ENCODE measurements around the gene BAIAP2.

Gene BAIAP2

GRCh38 chr17:81138083-81138482, 103.1 kb downstream of the BAIAP2 start:
- Histone ChIP-seq H3K27ac (no peak overlapping the region), H3K9me3 (ENCODE audit: severe bottlenecking) (no peaks in the 10 kb centered on the region), H3K27me3 (ENCODE audit: insufficient read depth, low read depth, severe bottlenecking) (no peaks in the 10 kb centered on the region), H3K36me3 (no peaks in the 10 kb centered on the region), H3K4me3 (ENCODE audit: low read depth, low read length) (no peak overlapping the region)
- no peak for DNase-seq
- no peak for TF ChIP-seq CTCF (IDR thresholded peaks at IDR 0.05; ENCODE audit: low read depth, low read length)

- H3K4me3 ChIP-seq (ENCODE audit: low read depth, low read length): no peak overlapping the region
- H3K9me3 ChIP-seq (ENCODE audit: severe bottlenecking): no peaks in the 10 kb centered on the region
- TF ChIP-seq CTCF (IDR thresholded peaks at IDR 0.05; ENCODE audit: low read depth, low read length): no peak
- DNase-seq: no peak
- H3K27ac ChIP-seq: no peak overlapping the region
- H3K36me3 ChIP-seq: no peaks in the 10 kb centered on the region
- no peaks in the 10 kb centered on the region for H3K27me3 ChIP-seq (ENCODE audit: insufficient read depth, low read depth, severe bottlenecking)
These were observed 103.5 kb downstream of the BAIAP2 start for GRCh38 chr17:81138500-81138899.

- H3K27ac ChIP-seq: no peak overlapping the region
- H3K9me3 ChIP-seq (ENCODE audit: severe bottlenecking): no peaks in the 10 kb centered on the region
- no peak for DNase-seq
- no peaks in the 10 kb centered on the region for H3K27me3 ChIP-seq (ENCODE audit: insufficient read depth, low read depth, severe bottlenecking)
- no peak for TF ChIP-seq CTCF (IDR thresholded peaks at IDR 0.05; ENCODE audit: low read depth, low read length)
- no peak overlapping the region for H3K4me3 ChIP-seq (ENCODE audit: low read depth, low read length)
- no peaks in the 10 kb centered on the region for H3K36me3 ChIP-seq
These were observed 104.5 kb downstream of the BAIAP2 start for GRCh38 chr17:81139428-81139827.

- TF ChIP-seq CTCF (IDR thresholded peaks at IDR 0.05; ENCODE audit: low read depth, low read length): no peak
- no peaks in the 10 kb centered on the region for H3K36me3 ChIP-seq
- no peak for DNase-seq
- H3K9me3 ChIP-seq (ENCODE audit: severe bottlenecking): no peaks in the 10 kb centered on the region
- no peak overlapping the region for H3K27ac ChIP-seq
- no peaks in the 10 kb centered on the region for H3K27me3 ChIP-seq (ENCODE audit: insufficient read depth, low read depth, severe bottlenecking)
- H3K4me3 ChIP-seq (ENCODE audit: low read depth, low read length): no peak overlapping the region
These were observed 105.1 kb downstream of the BAIAP2 start for GRCh38 chr17:81140018-81140417.

- no peak for TF ChIP-seq CTCF (IDR thresholded peaks at IDR 0.05; ENCODE audit: low read depth, low read length)
- H3K4me3 ChIP-seq (ENCODE audit: low read depth, low read length): no peak overlapping the region
- H3K9me3 ChIP-seq (ENCODE audit: severe bottlenecking): no peaks in the 10 kb centered on the region
- no peaks in the 10 kb centered on the region for H3K27me3 ChIP-seq (ENCODE audit: insufficient read depth, low read depth, severe bottlenecking)
- DNase-seq: no peak
- H3K27ac ChIP-seq: no peak overlapping the region
- no peaks in the 10 kb centered on the region for H3K36me3 ChIP-seq
These were observed 105.7 kb downstream of the BAIAP2 start for GRCh38 chr17:81140695-81141094.

Measured in WERI-Rb-1 (cell line).